GM19438 (cell line): ENCODE data around the gene GRAMD1A.
"Not testable (repeated sequence)": the region's sequence is repeated elsewhere in the genome, so short reads cannot be mapped to it uniquely, and the experiment has no call there.

ENCODE experiments used
- ATAC-seq: cut with Tn5 transposase; IDR thresholded peaks from one replicate; pipeline ENCODE4 v1.9.1; 2021; ENCODE audit warnings: low read depth; ENCODE audit not compliant: unreplicated experiment

The GRAMD1A gene

GRCh38 chr19:35015270-35015953 lies 15.3 kb downstream of the GRAMD1A start:
- no peak for ATAC-seq

- no peak for ATAC-seq
Observed at GRCh38 chr19:35015954-35016351, 15.8 kb downstream of the GRAMD1A start.

- ATAC-seq, result no peak
Observed at GRCh38 chr19:35017507-35017906, 17.4 kb downstream of the GRAMD1A start.

GRCh38 chr19:35018379-35018778 lies 18.3 kb downstream of the GRAMD1A start:
- no peak for ATAC-seq

GRCh38 chr19:35019144-35019543 lies 19.0 kb downstream of the GRAMD1A start:
- no peak for ATAC-seq

GRCh38 chr19:35021016-35021415 lies 20.9 kb downstream of the GRAMD1A start:
- ATAC-seq, result no peak

- no peak for ATAC-seq
Observed at GRCh38 chr19:35021596-35021995, 21.5 kb downstream of the GRAMD1A start.

- no peak for ATAC-seq
Observed at GRCh38 chr19:35022460-35022859, 22.3 kb downstream of the GRAMD1A start.

- ATAC-seq, result no peak
Observed at GRCh38 chr19:35023428-35023827, 23.3 kb downstream of the GRAMD1A start.

- no peak for ATAC-seq
Observed at GRCh38 chr19:35024095-35024494, 24.0 kb downstream of the GRAMD1A start.

GRCh38 chr19:35025969-35026368 lies 25.8 kb downstream of the GRAMD1A start:
- no peak for ATAC-seq

- ATAC-seq, result no peak
Observed at GRCh38 chr19:35026418-35026817, 26.3 kb downstream of the GRAMD1A start.

GRCh38 chr19:35027009-35027408 lies 26.9 kb downstream of the GRAMD1A start:
- ATAC-seq, result no peak

- no peak for ATAC-seq
Observed at GRCh38 chr19:35027851-35028599, 27.9 kb downstream of the GRAMD1A start.

GRCh38 chr19:35028600-35028885 lies 28.4 kb downstream of the GRAMD1A start:
- ATAC-seq, result not testable (repeated sequence)

- ATAC-seq, result not testable (repeated sequence)
Observed at GRCh38 chr19:35029275-35029736, 29.2 kb downstream of the GRAMD1A start.

- no peak for ATAC-seq
Observed at GRCh38 chr19:35029737-35030256, 29.7 kb downstream of the GRAMD1A start.

- ATAC-seq, result no peak
Observed at GRCh38 chr19:35030257-35031071, 30.3 kb downstream of the GRAMD1A start, which contains the start of gene SCN1B. Gene SCN1B (plus strand): TSS chr19:35030470. CDS start chr19:35030821, 351 bp downstream.

- no peak for ATAC-seq
Observed at GRCh38 chr19:35031072-35031881, 31.2 kb downstream of the GRAMD1A start.

- ATAC-seq, result no peak
Observed at GRCh38 chr19:35032356-35032865, 32.3 kb downstream of the GRAMD1A start.
